GM19455 (cell line): ENCODE data around the gene PHF13.
"Not testable (repeated sequence)": the region's sequence is repeated elsewhere in the genome, so short reads cannot be mapped to it uniquely, and the experiment has no call there.

Experiments
- ATAC-seq: cut with Tn5 transposase; IDR thresholded peaks from one replicate; pipeline ENCODE4 v1.9.1; 2021; ENCODE audit not compliant: unreplicated experiment

PHF13 gene

DNA sequence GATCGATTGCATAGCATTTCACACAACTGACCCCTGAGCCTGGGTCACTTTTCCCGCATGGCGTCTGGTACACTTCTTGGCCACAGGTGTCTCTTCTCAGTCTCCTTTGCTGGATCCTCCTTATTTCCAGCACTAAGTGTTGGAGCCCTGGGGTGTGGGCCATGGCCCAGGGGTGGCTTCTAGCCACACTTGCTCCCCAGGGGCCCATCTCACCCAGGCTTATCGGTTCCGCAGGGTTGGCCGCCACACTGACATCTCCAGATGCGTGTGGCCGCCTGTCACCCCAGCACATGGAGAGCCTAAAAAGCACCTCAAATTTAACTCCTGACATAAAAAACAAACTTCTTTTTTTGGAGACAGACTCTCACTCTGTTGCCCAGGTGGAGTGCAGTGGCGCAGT lies 13.5 kb downstream of the PHF13 start:
- no peak for ATAC-seq

GRCh38 chr1:6627841-6628545 lies 14.5 kb downstream of the PHF13 start:
- ATAC-seq, result no peak

- no peak for ATAC-seq
Measured at GRCh38 chr1:6628971-6629479, 15.5 kb downstream of the PHF13 start.

DNA sequence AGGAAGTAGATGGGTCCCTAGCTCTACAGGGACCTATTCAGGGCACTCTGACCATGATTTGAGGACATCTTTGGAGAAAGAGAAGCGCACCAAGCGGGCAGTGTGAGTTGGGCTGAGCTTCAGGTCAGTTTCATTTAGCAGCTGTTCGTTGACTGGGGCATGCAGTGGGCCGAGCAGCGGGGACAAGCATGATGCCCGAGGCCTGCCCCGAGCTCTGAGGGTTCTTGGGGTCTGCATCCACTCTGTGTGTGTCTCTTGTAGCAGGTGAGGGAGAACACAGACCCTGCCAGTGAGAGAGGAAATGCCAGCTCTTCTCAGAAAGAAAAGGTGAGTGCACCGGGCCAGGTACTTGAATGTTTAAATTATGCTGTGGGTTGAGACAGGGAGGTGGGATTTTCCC lies 16.5 kb downstream of the PHF13 start:
- ATAC-seq, result no peak

- ATAC-seq, result no peak
Measured at GRCh38 chr1:6631058-6631457, 17.5 kb downstream of the PHF13 start.

- no peak for ATAC-seq
Measured at GRCh38 chr1:6632588-6633514, 19.3 kb downstream of the PHF13 start.

DNA sequence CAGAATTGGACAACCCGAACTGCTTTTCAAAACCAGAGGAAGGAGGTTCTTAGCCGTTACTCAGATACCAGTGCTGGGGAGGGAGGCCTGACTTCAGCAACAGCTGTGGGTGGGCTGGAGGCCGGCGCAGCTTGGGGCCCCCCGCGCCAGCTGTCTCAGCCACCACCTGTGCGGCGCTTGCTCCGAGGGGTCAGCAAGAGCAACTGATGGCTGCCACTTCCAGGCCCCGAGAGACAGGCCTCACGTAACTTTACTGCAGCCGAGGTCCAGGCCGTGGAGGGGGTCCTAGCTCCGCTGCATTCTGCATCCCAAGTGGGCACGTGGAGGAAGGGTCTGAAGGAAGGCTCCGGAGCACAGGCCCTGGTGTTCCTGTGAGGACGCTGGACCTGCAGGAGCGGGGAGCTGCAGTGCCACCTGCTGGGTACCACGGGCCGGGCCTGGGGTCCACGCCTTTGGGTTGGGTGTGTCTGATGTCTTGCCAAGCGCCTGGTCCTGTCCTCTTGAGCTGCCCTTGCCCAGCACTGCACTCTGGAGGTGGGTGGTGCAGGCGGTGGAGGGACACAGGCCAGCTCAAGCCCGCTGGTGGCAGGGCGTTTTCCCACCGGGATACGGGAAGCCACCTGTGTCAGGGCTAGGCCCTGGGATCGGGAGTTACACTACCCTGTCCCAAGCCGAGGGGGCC lies 21.0 kb downstream of the PHF13 start:
- no peak for ATAC-seq

DNA sequence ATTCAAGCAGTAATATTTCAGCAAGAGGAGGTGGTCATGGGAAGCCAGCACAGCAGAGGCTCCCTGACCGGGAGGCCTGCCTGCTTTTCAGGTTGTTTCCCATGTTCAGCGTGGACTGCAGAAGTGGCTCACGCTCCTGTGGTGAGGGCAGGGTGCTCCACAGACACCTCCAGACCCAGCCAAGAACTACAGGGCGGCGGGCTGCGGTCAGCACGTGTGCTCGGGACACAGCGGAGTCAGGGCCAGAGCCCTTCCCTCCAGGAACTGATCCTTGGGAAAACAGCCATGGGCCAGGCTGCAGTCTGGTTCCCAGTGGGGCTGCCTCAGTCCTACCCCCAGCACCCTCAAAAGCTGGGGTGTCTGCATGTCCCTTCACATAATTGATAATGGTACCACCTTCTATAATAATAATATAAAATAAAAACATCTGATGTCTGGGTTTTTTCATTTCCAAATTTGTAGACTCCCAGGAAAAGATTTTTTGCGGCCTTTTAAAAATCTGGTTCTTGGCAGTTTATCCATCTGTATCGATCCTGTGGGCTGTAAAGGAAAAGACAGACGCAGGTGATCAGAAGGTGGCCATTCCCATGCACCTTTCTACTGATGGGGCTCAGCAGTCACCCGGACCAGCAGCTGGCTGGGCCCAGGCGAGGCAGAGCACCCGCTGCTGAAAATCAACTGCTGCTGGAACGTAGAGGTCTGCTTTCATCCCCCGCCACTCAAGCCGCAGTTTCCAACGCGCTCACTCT lies 21.8 kb downstream of the PHF13 start:
- no peak for ATAC-seq

DNA sequence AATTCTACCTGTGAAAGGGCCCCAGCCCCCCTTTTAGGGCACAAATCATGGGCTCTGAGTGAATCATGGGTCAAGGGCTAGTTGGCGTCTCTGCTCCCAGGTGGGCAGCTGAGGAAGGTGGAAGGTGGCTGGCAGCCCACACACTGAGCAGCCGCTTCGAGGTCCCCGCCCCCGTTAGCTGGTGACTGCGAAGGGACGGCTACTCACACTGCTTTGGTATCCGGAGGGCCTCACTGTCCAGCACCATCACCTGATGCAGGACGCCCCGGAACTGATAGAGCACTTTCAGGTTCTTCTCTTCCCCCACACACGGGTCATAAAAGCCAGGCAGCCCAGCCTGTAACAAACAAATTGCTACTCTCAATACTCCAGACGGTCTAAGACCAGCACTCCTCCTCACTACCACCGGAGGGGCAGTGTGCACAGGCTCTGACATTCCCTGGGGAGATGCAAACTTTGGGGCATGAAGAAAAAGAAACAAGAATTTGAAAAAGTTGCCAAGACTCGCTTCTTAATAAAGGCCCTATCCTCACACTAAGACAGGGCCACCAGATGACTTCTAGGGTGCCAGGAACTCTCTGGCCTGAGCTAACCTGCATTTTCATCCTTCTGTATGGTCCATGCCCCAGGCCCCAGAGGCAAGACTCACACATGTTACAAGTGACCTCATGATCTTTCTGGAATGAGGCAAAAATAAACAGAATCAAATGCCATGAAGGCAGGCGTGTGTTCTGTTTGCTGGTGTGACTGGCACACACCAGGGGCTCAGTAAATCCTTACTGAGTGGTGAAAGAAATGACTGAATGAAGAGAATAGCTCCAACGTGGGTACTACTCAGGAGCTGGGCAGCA lies 22.6 kb downstream of the PHF13 start:
- ATAC-seq, result no peak

- not testable (repeated sequence) for ATAC-seq
Measured at GRCh38 chr1:6636778-6637177, 23.2 kb downstream of the PHF13 start.

DNA sequence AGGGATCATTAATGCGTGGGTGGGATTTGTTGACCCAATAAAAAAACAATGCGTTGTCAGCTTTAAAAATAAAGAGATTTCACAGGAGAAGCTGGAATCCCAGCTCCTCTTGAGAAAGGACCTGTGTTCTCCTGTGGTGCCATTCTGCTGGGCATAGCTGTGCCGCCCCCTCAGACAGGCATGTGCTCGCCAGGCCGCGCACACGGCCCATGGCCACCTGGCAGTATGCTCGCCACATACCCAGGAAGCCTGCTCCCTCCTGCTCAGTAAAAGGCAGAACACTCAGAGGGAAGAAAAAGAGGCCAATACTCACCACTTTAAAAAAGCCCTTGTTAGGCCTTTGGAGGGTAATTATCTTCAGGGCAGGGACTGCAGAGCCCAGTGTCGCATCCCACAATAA lies 24.2 kb downstream of the PHF13 start:
- ATAC-seq, result no peak

DNA sequence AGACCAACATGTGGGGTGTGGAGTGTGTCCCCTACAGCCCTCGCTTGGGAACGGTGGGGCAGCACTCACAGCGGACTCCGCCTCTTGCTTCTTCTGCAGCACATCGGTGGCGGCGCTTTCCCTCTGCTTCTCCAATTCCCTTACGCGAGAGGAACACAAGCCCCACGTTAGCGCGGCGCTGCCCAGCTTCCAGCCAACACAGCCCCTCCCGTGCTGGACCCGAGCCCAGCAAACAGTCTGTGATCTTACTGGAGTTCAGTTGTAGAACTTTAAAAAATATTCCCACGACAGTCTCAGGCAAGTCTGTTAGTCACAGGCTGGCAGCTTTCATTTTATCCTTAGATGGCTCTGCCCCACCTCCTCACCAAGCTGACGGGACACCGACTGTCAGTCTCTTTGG lies 24.7 kb downstream of the PHF13 start:
- no peak for ATAC-seq

DNA sequence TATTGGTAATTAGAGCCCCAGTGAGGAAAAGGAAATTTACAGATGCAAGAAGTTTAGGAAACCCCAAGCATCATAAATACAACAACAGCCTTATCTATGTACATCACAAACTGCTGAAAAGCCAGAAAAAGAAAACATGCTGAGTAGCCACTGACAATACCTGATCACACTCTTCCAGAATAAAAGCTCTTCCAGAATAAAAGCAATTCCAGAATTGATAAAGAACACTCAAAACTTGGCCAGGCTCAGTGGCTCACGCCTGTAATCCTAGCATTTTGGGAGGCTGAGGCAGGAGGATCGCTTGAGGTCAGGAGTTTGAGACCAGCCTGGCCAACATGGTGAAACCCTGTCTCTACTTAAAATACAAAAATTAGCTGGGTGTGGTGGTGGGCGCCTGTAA lies 27.3 kb downstream of the PHF13 start:
- ATAC-seq, result not testable (repeated sequence)

GRCh38 chr1:6645018-6645417 lies 31.5 kb downstream of the PHF13 start:
- no peak for ATAC-seq

DNA sequence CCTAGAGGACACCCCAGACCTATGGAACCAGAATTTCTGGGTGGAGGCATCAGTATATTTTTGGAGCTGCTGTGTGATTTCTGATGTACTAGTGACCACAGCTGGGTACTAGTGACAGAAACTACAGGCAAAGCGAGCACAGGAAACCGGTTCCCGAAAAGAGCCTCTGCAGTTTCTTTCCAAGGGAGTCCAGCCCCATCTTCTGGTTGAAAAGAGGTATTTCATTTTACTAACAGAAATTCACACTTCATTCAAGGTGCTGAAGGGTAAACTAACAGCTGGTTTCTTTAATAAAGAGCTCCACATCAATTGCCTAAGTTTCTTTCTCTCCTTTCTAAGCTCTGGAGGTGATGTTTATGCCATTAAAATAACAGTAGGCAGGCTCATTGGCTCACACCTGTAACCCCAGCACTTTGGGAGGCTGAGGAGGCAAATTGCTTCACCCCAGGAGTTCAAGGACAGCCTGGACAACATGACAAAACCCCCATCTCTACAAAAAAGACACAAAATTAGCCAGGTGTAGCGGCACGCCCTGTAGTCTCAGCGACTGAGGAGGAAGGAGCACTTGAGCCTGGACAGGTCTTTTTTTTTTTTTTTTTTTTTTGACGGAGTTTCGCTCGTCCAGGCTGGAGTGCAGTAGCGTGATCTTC lies 33.1 kb downstream of the PHF13 start:
- ATAC-seq, result no peak

DNA sequence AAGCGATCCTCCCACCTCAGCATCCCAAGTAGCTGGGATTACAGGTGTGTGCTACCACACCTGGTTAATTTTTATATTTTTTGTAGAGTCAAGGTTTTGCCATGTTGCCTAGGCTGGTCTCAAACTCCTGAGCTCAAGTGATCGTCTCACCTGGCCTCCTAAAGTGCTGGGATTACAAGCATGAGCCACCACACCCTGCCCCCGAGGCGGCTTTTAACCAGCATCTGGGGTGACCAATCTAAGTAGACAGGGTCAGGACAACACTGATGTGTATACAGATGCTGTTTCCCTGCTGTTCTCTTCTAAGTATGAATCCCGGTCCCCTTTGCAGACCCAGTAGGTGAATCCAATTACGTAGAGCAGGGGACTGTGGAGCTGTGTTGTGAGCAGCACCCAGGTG lies 35.0 kb downstream of the PHF13 start:
- no peak for ATAC-seq

DNA sequence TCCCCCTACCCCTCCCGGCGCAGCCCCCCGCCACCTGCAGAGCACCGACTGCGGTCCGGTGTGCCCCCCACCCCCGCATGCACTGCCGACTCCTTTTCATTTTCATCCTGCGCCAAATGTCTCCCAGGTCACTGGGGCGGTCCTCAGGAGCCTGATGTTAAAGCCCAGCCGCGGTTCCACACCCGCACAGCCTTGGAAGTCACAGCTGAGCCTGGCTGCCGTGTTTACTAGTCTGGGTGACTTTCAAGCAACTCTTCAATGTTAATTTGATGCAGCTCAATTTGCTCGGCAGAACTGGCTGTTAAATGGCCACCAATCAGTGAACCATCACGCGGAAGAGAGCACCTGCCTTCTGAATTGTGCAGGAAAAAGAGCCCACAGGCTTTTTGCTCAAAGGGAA lies 38.4 kb downstream of the PHF13 start:
- no peak for ATAC-seq

- no peak for ATAC-seq
Measured at GRCh38 chr1:6652986-6653385, 39.5 kb downstream of the PHF13 start.
